Astrocyte of the cerebellum (primary cell): ENCODE results near the gene IMP4.

Source experiments
- DNase-seq: peaks from one replicate; pipeline ENCODE4 v3.0.0-alpha.2; 2011; ENCODE audit warnings: low read depth
- H3K4me3 ChIP-seq: 2 replicates; pipeline ENCODE4 v1.5.1; 2011; ENCODE audit warnings: mild to moderate bottlenecking, low read depth, low read length, moderate library complexity
- in situ Hi-C: cut with HindIII; loops from 2 replicates; pipeline ENCODE4 v1.10.0; 2017; ENCODE audit warnings: low sequenced_read_pairs
- TF ChIP-seq, protein P1 (sequence below): IDR thresholded peaks from 2 replicates; pipeline ENCODE4 v1.5.1; 2012; ENCODE audit warnings: low read length, low read depth, moderate library complexity, mild to moderate bottlenecking; ENCODE audit errors: missing control alignments

The IMP4 gene

GRCh38 chr2:130371723-130372054 lies 29.0 kb downstream of the IMP4 start:
- in situ Hi-C loops, result no loop called here
- TF ChIP-seq, protein P1, sequence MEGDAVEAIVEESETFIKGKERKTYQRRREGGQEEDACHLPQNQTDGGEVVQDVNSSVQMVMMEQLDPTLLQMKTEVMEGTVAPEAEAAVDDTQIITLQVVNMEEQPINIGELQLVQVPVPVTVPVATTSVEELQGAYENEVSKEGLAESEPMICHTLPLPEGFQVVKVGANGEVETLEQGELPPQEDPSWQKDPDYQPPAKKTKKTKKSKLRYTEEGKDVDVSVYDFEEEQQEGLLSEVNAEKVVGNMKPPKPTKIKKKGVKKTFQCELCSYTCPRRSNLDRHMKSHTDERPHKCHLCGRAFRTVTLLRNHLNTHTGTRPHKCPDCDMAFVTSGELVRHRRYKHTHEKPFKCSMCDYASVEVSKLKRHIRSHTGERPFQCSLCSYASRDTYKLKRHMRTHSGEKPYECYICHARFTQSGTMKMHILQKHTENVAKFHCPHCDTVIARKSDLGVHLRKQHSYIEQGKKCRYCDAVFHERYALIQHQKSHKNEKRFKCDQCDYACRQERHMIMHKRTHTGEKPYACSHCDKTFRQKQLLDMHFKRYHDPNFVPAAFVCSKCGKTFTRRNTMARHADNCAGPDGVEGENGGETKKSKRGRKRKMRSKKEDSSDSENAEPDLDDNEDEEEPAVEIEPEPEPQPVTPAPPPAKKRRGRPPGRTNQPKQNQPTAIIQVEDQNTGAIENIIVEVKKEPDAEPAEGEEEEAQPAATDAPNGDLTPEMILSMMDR, result no peak
- peak overlapping the region; percentile 87 for H3K4me3 ChIP-seq
- no peak for DNase-seq

DNA sequence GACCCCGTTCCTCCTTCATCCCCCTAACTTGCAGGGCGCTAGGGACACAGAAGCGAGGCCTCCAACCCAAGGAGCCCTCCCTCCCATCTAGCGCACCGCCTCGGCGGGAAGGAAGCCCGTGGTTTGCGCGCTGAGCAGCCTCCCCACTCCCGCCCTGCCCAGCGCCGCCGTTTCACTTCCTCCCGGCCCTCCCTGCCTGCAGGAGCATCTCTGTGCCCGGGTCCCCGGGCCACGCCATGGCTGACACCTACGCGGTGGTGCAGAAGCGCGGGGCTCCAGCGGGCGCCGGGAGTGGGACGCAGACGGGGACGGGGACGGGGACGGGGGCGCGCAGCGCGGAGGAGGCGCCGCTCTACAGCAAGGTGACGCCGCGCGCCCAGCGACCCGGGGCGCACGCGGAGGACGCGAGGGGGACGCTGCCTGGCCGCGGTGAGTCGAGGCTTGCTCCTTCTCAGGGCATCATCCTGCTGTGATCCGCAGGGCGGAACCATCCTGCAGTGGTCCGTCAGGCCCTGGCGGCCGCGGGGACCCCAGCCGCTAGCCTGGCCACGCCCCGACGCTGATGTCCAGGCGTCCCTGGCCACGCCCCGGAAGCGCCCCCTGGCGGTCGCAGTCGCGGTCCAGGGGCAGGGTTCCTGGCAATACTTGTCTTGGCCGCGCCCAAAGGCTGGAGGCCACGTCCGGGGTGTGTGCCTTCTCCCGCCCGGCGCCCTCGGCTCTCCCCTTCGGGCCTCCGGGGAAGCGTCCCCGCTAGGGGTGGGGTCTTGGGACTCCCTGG lies 29.5 kb downstream of the IMP4 start:
- in situ Hi-C loops, result no loop called here
- DNase-seq, result no peak
- TF ChIP-seq, protein P1, result peak; percentile 84
- peak overlapping the region; percentile 87 for H3K4me3 ChIP-seq

DNA sequence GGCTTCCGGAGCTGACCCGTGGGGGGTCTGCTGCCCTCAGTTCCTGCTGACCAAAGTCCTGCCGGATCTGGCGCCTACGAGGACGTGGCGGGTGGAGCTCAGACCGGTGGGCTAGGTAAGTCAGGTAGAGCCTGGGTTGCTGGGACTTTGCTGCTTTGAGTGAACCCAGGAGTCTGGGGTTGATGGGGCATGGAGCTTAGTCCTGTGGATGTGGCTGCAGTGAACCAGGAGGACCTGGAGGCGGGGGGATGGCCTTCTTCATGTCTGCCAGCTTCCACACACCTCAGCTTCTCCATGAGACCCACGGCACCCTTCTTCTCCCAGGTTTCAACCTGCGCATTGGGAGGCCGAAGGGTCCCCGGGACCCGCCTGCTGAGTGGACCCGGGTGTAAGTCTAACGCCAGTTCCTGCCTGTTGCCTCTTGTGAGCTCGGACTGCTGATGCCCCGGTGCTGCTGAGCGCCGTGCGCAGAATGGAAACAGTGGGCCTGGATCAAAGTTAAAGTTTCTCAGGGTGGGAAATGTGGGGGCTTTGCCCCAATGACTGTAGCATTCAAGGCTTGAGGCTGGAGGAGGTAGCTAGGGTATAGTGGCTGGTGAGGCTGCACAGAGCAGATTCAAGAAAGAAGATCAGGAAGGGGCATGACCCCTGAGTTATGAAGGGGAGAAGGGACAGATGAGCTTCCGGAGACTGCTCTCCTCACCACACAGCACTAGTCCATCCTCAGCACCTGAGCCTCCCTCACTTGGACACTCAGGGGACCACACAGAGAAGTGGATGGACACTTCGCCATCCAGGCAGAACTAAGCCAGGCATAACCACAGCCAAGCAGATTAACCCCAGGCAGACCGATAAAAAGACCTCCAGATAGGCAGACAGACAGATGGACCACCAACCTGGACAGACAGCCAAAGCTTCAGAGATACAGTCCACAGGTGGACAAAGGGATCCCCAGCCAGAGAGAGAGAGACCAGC lies 30.4 kb downstream of the IMP4 start:
- in situ Hi-C loops, result no loop called here
- no peak for DNase-seq
- H3K4me3 ChIP-seq, result peak overlapping the region; percentile 87
- TF ChIP-seq, protein P1, result no peak

- TF ChIP-seq, protein P1, result no peak
These were observed 31.2 kb downstream of the IMP4 start for GRCh38 chr2:130373808-130374365.

GRCh38 chr2:130374587-130375290 lies 32.0 kb downstream of the IMP4 start:
- TF ChIP-seq, protein P1, result no peak
- no peak for DNase-seq
- in situ Hi-C loops, result no loop called here
- no peak overlapping the region for H3K4me3 ChIP-seq

More at GRCh38 chr2:130373808-130374365, 31.2 kb downstream of the IMP4 start:
- H3K4me3 ChIP-seq, result no peak overlapping the region
- in situ Hi-C loops, result no loop called here
- DNase-seq, result no peak
